ENCODE measurements around the gene MKS1.

Gene MKS1

DNA sequence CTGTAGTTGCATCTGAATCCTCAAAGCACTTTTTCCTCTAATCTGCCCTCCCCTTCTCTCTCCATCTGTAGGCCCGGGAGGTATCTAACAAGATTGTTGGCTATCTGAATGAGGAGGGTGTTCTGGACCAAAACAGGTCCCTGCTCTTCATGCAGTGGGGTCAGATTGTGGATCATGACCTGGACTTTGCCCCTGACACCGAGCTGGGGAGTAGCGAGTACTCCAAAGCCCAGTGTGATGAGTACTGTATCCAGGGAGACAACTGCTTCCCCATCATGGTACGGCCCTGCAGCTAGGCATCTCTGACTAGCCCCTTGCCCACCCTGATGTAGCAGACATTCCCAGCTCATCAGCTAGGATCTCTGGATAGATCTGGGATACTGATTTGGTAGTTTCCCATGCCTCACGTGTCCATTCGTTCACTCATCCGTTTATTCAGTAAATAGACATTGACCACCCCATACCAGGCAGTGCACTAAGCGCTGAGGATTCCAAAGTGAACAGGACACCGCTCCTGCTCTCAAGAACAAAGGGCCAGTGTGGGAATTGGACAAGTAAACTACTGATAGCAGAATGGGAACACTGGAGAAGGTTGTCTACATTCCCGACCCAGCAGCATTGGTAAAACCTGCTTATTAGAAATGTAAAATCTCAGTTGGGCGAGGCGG, 31.4 kb upstream of the MKS1 start:
- Histone ChIP-seq H3K27me3 (ENCODE audit: control insufficient read depth, insufficient read depth, low read length) (no peaks in the 10 kb centered on the region), H3K27ac (ENCODE audit: low read depth, low read length) (no peak overlapping the region), H3K9ac (ENCODE audit: low read length) (no peak overlapping the region), H3K4me3 (ENCODE audit: low read length) (no peak overlapping the region), H3K4me1 (ENCODE audit: control insufficient read depth, insufficient read depth, low read length) (no peaks in the 10 kb centered on the region), H3K36me3 (ENCODE audit: control insufficient read depth, insufficient read depth, low read length) (no peaks in the 10 kb centered on the region)

DNA sequence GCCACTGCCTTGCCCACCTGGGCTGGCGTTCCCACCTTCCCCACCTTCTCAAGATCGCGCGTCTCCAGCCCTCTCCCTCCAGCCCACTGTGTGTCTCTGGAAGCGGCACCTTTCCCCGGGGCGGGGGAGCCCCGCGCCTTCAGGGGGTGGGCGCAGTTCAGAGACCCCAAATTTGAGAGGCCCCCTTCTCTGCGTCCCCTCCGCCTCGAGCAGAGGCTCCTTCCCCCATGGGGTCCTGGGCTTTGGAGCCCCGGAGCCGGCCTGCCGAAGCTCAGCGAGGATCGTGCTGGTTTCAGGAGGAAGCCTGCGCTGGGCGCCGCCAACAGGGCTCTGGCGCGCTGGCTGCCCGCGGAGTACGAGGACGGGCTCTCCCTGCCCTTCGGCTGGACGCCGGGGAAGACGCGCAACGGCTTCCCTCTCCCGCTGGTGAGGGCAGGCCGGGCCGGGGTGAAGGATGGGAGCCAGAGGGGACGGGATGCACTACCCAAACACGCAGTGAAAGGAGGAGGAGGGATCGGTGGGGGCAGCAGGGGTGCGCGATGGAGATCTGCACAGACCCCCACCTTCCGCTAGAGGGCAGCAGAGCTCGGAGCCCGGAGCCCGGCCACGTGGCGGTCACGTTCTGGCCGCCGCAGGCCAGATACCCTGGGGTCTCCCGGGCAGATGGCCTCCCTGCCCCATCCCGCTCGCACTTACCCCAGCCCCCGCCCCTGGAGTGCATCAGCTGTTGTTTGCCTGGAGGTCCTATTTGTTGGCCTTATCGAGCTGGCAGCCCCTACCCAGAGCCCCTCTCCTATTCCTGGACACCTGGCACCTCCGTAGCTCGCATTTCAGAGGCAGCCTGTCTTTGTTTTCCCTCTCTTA, 30.4 kb upstream of the MKS1 start:
- Histone ChIP-seq H3K4me1 (ENCODE audit: control insufficient read depth, insufficient read depth, low read length) (no peaks in the 10 kb centered on the region), H3K9ac (ENCODE audit: low read length) (no peak overlapping the region), H3K27ac (ENCODE audit: low read depth, low read length) (no peak overlapping the region), H3K27me3 (ENCODE audit: control insufficient read depth, insufficient read depth, low read length) (no peaks in the 10 kb centered on the region), H3K4me3 (ENCODE audit: low read length) (peak overlapping the region; percentile 68), H3K36me3 (ENCODE audit: control insufficient read depth, insufficient read depth, low read length) (no peaks in the 10 kb centered on the region)

DNA sequence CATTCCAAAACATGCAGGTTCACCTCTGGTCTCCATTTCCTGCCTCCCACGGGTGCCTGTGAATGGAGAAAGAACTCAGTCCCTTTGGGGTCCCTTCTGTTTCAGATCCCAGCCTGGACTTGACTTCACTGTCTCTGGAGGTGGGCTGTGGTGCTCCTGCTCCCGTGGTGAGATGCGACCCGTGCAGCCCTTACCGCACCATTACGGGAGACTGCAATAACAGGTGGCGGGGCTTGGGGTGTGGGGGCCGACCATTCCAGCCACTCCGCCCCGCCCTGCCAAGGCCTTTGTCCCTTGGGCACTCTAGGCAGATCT, 29.9 kb upstream of the MKS1 start:
- no peak overlapping the region for H3K27ac ChIP-seq (ENCODE audit: low read depth, low read length)
- H3K36me3 ChIP-seq (ENCODE audit: control insufficient read depth, insufficient read depth, low read length), result no peaks in the 10 kb centered on the region
- H3K4me3 ChIP-seq (ENCODE audit: low read length), result peak overlapping the region; percentile 68
- H3K4me1 ChIP-seq (ENCODE audit: control insufficient read depth, insufficient read depth, low read length), result no peaks in the 10 kb centered on the region
- no peak overlapping the region for H3K9ac ChIP-seq (ENCODE audit: low read length)
- no peaks in the 10 kb centered on the region for H3K27me3 ChIP-seq (ENCODE audit: control insufficient read depth, insufficient read depth, low read length)

DNA sequence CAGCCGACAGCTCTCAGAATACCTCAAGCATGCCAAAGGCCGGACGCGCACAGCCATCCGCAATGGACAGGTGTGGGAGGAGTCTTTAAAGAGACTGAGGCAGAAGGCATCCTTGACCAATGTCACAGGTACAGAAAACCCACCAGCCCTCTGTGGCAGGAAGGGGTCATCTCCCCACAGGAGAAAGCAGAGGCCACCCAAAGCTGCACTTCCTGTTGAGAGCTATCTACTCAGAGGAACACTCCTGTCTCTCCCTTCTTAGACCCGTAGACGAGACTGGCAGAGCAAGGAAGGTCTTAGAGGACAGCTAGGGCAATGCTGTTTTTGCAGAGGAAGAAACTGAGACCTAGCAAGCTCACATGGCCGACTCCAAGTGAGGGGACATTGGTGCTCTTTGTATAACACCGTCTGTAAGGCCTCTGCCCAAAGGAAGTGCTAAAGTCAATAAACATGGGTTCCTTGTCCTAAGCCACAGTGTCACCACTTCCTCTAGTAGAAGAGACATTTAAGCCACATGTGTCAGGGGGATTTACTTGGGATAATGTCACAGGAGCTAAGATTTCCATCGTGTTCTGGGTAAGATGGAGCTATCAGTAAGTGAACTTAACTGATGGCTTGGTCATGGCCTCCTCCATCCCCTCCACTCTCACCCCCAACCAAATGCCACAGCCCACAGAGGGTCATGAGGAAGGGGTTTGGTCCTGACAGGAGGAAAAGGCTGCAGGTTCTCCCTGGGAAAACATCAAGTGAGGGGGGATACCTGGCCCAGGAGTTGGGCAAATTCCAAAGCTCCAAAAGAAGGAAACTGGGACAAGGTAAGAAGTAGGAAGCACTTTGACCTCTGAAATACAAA, 28.7 kb upstream of the MKS1 start:
- Histone ChIP-seq H3K4me3 (ENCODE audit: low read length) (no peak overlapping the region), H3K27me3 (ENCODE audit: control insufficient read depth, insufficient read depth, low read length) (no peaks in the 10 kb centered on the region), H3K36me3 (ENCODE audit: control insufficient read depth, insufficient read depth, low read length) (no peaks in the 10 kb centered on the region), H3K27ac (ENCODE audit: low read depth, low read length) (no peak overlapping the region), H3K9ac (ENCODE audit: low read length) (no peak overlapping the region), H3K4me1 (ENCODE audit: control insufficient read depth, insufficient read depth, low read length) (no peaks in the 10 kb centered on the region)

DNA sequence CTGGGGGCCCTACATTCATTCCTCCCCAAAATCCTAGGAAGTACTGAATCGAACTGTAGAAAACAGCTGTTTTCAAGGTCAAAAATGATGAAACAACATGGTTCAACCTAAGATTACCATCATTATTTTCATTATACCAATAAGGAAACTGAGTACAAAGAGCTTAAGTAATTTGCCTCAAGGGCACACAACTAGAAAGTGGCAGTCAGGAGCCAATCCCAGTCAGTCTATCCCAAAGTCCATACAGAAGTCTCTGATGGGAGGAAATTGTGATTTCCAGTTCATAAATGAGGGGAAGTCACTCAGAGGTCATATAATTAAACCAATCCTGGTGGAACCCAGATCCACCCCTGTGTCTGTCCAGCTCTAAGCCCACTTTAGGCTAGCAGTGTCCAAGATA, 27.7 kb upstream of the MKS1 start:
- H3K27me3 ChIP-seq (ENCODE audit: control insufficient read depth, insufficient read depth, low read length), result no peaks in the 10 kb centered on the region
- no peaks in the 10 kb centered on the region for H3K4me1 ChIP-seq (ENCODE audit: control insufficient read depth, insufficient read depth, low read length)
- H3K27ac ChIP-seq (ENCODE audit: low read depth, low read length), result no peak overlapping the region
- H3K36me3 ChIP-seq (ENCODE audit: control insufficient read depth, insufficient read depth, low read length), result no peaks in the 10 kb centered on the region
- no peak overlapping the region for H3K9ac ChIP-seq (ENCODE audit: low read length)
- no peak overlapping the region for H3K4me3 ChIP-seq (ENCODE audit: low read length)

DNA sequence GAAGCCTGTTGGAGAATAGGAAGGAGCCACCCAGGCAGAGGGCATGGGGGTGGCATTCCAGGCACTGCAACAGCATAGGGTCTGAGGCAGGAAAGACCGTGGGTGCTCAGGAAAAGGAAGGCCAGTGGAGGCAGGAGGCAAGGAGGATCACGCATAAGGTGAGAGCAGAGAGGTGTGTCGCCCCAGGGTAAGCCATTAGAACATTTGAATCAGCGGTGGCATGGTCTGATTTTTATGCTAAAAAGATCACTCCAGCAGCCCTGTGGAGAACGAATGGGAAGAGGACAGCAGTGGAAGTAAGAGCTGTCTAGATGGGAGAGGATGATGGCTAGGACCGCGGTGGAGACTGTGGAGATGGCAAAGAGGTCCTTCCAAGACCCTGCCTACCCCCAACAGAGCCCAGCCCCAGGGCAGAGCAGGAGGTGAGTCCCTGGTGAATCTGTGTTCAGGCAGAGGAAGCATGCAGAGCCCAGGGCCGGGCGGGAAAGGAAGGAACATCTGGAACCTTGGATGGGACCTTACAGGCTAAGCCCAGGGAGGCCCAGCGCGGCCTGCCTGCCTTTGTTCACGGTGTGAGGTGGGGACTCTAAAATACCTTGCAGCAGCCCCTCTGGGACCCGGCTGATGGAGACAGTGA, 27.2 kb upstream of the MKS1 start:
- H3K4me1 ChIP-seq (ENCODE audit: control insufficient read depth, insufficient read depth, low read length), result no peaks in the 10 kb centered on the region
- no peaks in the 10 kb centered on the region for H3K27me3 ChIP-seq (ENCODE audit: control insufficient read depth, insufficient read depth, low read length)
- H3K9ac ChIP-seq (ENCODE audit: low read length), result no peak overlapping the region
- no peak overlapping the region for H3K27ac ChIP-seq (ENCODE audit: low read depth, low read length)
- no peaks in the 10 kb centered on the region for H3K36me3 ChIP-seq (ENCODE audit: control insufficient read depth, insufficient read depth, low read length)
- H3K4me3 ChIP-seq (ENCODE audit: low read length), result no peak overlapping the region

DNA sequence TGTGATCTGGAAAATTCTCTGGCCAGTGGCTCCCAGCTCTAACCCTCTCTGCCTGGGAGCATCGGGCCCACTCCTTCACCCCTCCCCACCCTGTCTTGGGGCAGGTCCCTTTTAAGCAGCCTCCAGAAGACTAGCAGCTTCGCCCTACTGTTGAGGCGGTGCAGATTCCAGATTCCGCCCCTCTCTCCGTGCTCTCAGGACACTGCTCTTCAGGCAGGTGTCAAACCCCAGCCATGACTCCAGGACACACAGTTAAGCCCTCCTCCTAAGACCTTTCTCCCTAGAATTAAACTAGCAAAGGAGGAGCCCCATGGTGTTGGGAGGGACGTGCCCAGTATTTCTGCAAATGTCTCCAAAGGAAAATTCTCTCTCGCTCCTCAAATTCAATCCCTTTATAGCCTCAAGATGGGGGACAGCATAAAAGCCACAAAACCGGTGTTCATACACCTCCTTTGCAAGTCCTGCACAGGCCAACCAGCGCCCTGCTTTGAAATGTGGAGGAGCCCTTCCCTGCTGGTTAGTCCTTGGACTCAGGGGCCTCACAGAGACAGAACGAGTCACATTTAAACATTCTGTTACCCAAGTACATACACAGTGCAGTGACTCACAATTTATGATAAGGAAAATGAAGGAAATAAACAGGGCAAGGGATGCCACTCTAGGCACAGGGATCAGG, 26.5 kb upstream of the MKS1 start:
- H3K4me3 ChIP-seq (ENCODE audit: low read length), result no peak overlapping the region
- H3K4me1 ChIP-seq (ENCODE audit: control insufficient read depth, insufficient read depth, low read length), result no peaks in the 10 kb centered on the region
- H3K27me3 ChIP-seq (ENCODE audit: control insufficient read depth, insufficient read depth, low read length), result no peaks in the 10 kb centered on the region
- H3K27ac ChIP-seq (ENCODE audit: low read depth, low read length), result no peak overlapping the region
- no peaks in the 10 kb centered on the region for H3K36me3 ChIP-seq (ENCODE audit: control insufficient read depth, insufficient read depth, low read length)
- no peak overlapping the region for H3K9ac ChIP-seq (ENCODE audit: low read length)

DNA sequence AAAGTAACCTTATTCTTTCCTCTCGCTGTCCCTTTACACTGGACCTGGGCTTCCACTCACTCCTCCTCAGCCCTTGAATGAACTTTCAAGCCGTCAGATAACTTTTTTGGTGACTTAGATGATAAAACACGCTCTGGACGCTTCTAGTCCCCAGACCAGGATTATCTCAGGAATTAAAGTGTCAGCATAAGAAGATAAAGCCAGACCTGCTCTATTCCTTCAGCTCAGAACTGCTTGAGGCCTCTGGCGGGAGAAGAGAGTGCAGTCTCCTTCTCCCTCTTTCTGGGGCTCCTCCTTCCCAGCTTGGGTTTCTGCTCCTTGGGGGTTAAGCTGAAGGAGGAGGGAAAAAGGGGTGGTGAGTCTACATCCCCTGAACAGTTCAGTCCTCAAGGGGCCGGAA, 25.9 kb upstream of the MKS1 start:
- Histone ChIP-seq H3K4me1 (ENCODE audit: control insufficient read depth, insufficient read depth, low read length) (no peaks in the 10 kb centered on the region), H3K4me3 (ENCODE audit: low read length) (no peak overlapping the region), H3K27me3 (ENCODE audit: control insufficient read depth, insufficient read depth, low read length) (no peaks in the 10 kb centered on the region), H3K36me3 (ENCODE audit: control insufficient read depth, insufficient read depth, low read length) (no peaks in the 10 kb centered on the region), H3K27ac (ENCODE audit: low read depth, low read length) (no peak overlapping the region), H3K9ac (ENCODE audit: low read length) (no peak overlapping the region)

DNA sequence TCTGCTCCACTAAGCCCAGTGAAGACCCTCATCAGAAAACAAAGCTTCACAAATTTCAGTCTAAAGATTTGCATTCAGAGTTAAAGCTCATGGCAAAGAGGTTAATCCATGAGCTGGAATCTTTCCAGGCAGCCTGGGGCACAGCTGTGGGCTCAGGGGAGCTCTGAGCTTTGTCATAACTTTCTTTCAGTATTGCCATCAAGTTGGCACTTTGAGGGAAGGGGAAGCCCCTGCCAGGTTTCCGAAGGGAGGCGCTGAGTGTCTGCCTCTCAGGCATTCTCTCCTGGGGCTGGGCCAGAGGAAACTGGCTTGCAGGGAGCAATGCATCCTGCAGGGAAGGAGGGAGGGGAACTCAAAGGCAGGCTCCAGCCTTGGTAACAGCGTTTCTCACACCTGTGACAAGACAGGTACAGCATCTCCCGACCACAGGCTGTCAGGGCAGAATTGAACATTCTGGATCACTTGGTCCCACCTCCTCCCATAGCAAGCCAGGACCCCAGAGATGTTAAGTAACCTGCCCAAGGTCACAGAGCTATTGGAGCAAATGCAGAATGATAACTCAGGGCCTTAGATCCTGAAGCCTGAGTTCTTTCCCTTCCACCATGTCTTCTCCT, 23.2 kb upstream of the MKS1 start:
- Histone ChIP-seq H3K9ac (ENCODE audit: low read length) (no peak overlapping the region), H3K36me3 (ENCODE audit: control insufficient read depth, insufficient read depth, low read length) (no peaks in the 10 kb centered on the region), H3K4me3 (ENCODE audit: low read length) (no peak overlapping the region), H3K27ac (ENCODE audit: low read depth, low read length) (no peak overlapping the region), H3K4me1 (ENCODE audit: control insufficient read depth, insufficient read depth, low read length) (no peaks in the 10 kb centered on the region), H3K27me3 (ENCODE audit: control insufficient read depth, insufficient read depth, low read length) (no peaks in the 10 kb centered on the region)

DNA sequence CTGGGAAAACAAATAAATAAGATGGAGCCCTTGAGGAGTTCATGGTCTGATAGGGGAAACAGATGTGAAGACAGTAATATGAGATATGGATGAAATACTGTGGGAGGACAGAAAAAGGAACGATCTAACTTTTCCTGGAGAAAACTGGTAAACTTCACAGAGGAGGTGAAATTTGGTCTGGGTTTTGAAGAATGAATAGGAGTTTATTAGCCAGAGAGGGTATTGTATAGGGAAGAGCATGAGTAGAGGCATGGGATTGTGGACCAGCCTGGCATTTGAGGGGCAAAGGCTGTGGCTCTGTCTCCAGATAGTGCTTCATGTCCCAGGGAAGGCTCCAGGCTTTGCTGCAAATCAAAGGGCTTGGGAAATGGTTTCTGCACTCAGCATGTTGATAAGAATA, 20.9 kb upstream of the MKS1 start:
- no peak overlapping the region for H3K27ac ChIP-seq (ENCODE audit: low read depth, low read length)
- no peak overlapping the region for H3K4me3 ChIP-seq (ENCODE audit: low read length)
- no peaks in the 10 kb centered on the region for H3K36me3 ChIP-seq (ENCODE audit: control insufficient read depth, insufficient read depth, low read length)
- H3K4me1 ChIP-seq (ENCODE audit: control insufficient read depth, insufficient read depth, low read length), result no peaks in the 10 kb centered on the region
- no peaks in the 10 kb centered on the region for H3K27me3 ChIP-seq (ENCODE audit: control insufficient read depth, insufficient read depth, low read length)
- no peak overlapping the region for H3K9ac ChIP-seq (ENCODE audit: low read length)

DNA sequence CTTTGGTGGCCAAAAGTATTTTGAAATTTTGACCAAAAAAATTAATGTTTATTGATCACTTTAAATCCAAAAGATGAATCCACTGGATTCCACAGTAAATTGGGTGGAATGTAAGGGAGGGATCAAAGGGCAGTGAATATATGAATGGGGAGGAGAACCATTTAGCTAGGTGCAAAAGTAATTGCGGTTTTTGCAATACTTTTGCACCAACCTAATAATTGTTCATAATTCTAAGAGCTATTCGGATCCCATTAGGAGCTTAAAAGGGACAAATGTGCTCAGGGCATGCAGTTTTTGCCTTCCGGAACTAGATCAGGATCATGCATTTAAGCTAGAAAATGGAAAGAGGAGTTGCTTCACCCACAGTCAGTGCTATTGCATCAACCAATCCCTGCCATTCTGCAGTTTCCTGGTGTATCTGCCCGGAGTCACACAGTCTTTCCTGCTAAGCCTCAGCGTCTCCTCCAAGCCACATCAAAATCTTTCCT, 19.1 kb upstream of the MKS1 start, which contains the start of gene LPO:
TSS of gene LPO (plus strand) at position 438 of the 488 bp plus-strand sequence. CDS start 4,396 bp downstream, outside the sequence.
- Histone ChIP-seq H3K4me1 (ENCODE audit: control insufficient read depth, insufficient read depth, low read length) (no peaks in the 10 kb centered on the region), H3K36me3 (ENCODE audit: control insufficient read depth, insufficient read depth, low read length) (no peaks in the 10 kb centered on the region), H3K4me3 (ENCODE audit: low read length) (no peak within 1 kb of the TSS), H3K27me3 (ENCODE audit: control insufficient read depth, insufficient read depth, low read length) (no peaks in the 10 kb centered on the region), H3K27ac (ENCODE audit: low read depth, low read length) (no peak within 1 kb of the TSS), H3K9ac (ENCODE audit: low read length) (no peak within 1 kb of the TSS)

Measured in rectal smooth muscle tissue (tissue), 1 donor.